Fibroblast of the aortic adventitia (primary cell): ENCODE measurements around the gene KCNJ15. TPM values are rescaled to one million over a fixed set of nuclear protein-coding genes. Genes with fewer than 3 reads are reported as not detected.

Source experiments
- DNase-seq: peaks from one replicate; pipeline ENCODE4 v3.0.0-alpha.2; 2010; ENCODE audit warnings: low read depth
- H3K4me3 ChIP-seq: 2 replicates; pipeline ENCODE4 v1.5.1; 2011; ENCODE audit warnings: low read depth, mild to moderate bottlenecking, control low read depth, low read length, moderate library complexity
- CTCF ChIP-seq: IDR thresholded peaks from 2 replicates; pipeline ENCODE4 v1.5.1; 2011; ENCODE audit warnings: mild to moderate bottlenecking, low read length, control low read depth, inconsistent platforms; ENCODE audit not compliant: insufficient read depth
- total RNA-seq: library from RNA; depleted of rRNA; stranded (reverse); fragments of >200 nt; gene quantifications from 2 replicates; pipeline ENCODE4 v1.2.3, GENCODE V29; 2012; ENCODE audit warnings: low replicate concordance

KCNJ15 gene
- total RNA-seq, 1 donor: 0.36 TPM

GRCh38 chr21:38300141-38300578 is 43.4 kb downstream of the KCNJ15 start:
- no peak for DNase-seq
- no peak for TF ChIP-seq CTCF
- no peak overlapping the region for H3K4me3 ChIP-seq

GRCh38 chr21:38301321-38302214 is 44.8 kb downstream of the KCNJ15 start:
- no peak for DNase-seq
- no peak for TF ChIP-seq CTCF
- no peak overlapping the region for H3K4me3 ChIP-seq

- TF ChIP-seq CTCF: no peak
- no peak overlapping the region for H3K4me3 ChIP-seq
- peak; percentile 92 for DNase-seq
These were observed 46.5 kb downstream of the KCNJ15 start for GRCh38 chr21:38303300-38303699.

GRCh38 chr21:38306433-38307141 is 49.8 kb downstream of the KCNJ15 start:
- no peak overlapping the region for H3K4me3 ChIP-seq
- peak; percentile 96 for DNase-seq
- no peak for TF ChIP-seq CTCF

GRCh38 chr21:38307771-38308531 is 51.2 kb downstream of the KCNJ15 start:
- peak; percentile 68 for DNase-seq
- TF ChIP-seq CTCF: no peak
- no peak overlapping the region for H3K4me3 ChIP-seq

- no peak for TF ChIP-seq CTCF
- H3K4me3 ChIP-seq: no peak overlapping the region
- DNase-seq: peak; percentile 83
These were observed 51.8 kb downstream of the KCNJ15 start for GRCh38 chr21:38308532-38309119.
